GM06990 (cell line): ENCODE measurements around the gene ZNF614.
"Not testable (repeated sequence)": the region's sequence is repeated elsewhere in the genome, so short reads cannot be mapped to it uniquely, and the experiment has no call there.

ENCODE experiments used
- DNase-seq: peaks from one replicate; pipeline ENCODE4 v3.0.0-alpha.2; 2011; ENCODE audit not compliant: insufficient read length; ENCODE audit errors: extremely low read depth
- H3K27me3 ChIP-seq: replicated peaks from 2 replicates; pipeline ENCODE4 v1.6.0; 2011; ENCODE audit warnings: low read length; ENCODE audit not compliant: control insufficient read depth, insufficient read depth
- H3K36me3 ChIP-seq: 2 replicates; pipeline ENCODE4 v1.5.1; 2011; ENCODE audit warnings: low read length; ENCODE audit not compliant: control insufficient read depth, insufficient read depth
- H3K4me3 ChIP-seq: replicated peaks from 2 replicates; pipeline ENCODE4 v1.5.1; 2011; ENCODE audit warnings: low read depth, mild to moderate bottlenecking, control low read depth, low read length
- TF ChIP-seq, protein P1 (sequence below): IDR thresholded peaks from 2 replicates; pipeline ENCODE4 v1.5.1; 2011; ENCODE audit warnings: low read length, control low read depth, mild to moderate bottlenecking, inconsistent platforms; ENCODE audit not compliant: insufficient read depth, poor library complexity, severe bottlenecking

The ZNF614 gene

DNA sequence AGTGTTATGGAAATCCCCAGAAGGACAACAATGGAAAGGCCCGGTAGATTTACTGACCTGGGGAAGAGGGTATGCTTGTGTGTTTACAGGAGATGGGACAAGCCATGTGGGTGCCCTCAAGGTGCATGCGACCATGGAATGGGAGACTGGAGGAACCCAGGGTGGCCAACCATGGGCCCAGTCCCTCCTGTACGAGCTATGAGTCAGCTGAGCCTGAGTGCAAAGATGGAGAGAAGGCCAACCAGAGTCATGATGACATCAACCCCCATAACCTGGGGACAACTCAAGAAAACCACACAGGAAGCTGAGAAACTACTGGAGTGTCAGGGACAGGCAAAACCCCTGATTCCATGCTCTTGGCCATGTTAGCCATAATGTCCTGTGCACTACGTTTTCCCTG lies 49.3 kb downstream of the ZNF614 start:
- no peak for DNase-seq
- TF ChIP-seq, protein P1, sequence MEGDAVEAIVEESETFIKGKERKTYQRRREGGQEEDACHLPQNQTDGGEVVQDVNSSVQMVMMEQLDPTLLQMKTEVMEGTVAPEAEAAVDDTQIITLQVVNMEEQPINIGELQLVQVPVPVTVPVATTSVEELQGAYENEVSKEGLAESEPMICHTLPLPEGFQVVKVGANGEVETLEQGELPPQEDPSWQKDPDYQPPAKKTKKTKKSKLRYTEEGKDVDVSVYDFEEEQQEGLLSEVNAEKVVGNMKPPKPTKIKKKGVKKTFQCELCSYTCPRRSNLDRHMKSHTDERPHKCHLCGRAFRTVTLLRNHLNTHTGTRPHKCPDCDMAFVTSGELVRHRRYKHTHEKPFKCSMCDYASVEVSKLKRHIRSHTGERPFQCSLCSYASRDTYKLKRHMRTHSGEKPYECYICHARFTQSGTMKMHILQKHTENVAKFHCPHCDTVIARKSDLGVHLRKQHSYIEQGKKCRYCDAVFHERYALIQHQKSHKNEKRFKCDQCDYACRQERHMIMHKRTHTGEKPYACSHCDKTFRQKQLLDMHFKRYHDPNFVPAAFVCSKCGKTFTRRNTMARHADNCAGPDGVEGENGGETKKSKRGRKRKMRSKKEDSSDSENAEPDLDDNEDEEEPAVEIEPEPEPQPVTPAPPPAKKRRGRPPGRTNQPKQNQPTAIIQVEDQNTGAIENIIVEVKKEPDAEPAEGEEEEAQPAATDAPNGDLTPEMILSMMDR = no peak
- Histone ChIP-seq H3K27me3 (no peaks in the 10 kb centered on the region), H3K36me3 (no peaks in the 10 kb centered on the region), H3K4me3 (no peak overlapping the region)

DNA sequence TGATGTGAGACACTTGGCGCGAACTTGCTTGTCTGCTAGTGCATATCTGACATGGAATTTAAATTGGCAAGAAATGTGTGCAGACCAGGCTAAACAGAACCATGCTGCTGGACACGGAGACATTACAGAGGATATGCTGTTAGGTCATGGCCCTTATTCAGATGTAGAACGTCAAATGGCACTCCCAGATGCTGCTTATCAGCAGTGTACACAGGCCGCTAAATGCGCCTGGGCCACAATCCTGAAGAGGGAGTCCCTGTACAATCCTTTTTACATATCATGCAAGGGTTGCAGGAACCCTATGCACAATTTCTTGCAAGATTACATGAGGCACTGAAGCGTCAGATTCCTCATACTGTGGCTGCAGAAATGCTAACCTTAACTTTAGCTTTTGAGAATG lies 50.8 kb downstream of the ZNF614 start:
- DNase-seq = no peak
- Histone ChIP-seq H3K4me3 (no peak overlapping the region), H3K27me3 (no peaks in the 10 kb centered on the region), H3K36me3 (peaks cover 3% of the 10 kb centered on the region; the same call in 1 of the 2 replicates)
- TF ChIP-seq, protein P1 = no peak

DNA sequence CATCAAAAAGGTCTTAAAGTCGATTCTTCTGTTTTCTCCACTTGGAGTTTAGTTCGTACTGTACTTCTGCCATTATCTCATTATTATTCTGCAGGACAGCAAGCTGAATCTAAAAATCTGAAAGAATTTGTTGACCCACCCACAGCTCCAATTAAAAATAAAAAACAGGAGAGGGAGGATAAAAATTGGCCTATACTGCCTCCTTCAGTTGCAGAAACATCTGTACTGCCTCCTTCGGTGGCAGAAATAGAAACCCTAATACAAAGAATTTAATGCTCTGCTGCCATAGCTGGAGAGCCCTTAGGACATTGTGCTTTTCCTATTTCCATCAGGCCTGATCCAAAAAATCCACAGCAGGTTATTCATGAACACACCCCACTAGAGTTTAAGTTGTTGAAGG lies 51.3 kb downstream of the ZNF614 start:
- peaks cover 3% of the 10 kb centered on the region; the same call in 1 of the 2 replicates for H3K36me3 ChIP-seq
- TF ChIP-seq, protein P1 = no peak
- H3K4me3 ChIP-seq = no peak overlapping the region

DNA sequence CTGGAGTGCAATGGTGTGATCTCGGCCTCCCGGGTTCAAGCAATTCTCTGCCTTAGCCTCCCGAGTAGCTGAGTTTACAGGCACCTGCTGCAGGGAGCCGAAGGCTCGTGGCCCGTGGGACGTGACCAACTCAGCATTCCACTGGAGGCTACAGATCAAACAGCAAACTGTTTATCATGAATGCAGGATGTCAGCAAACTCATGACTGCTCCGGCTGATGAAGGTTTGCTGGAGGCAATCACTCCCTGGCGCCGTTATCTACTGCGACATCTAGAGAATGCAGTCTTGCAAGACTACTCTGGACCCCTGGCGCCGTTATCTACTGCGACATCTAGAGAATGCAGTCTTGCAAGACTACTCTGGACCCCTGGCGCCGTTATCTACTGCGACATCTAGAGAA lies 52.4 kb downstream of the ZNF614 start:
- not testable (repeated sequence) for H3K36me3 ChIP-seq, H3K4me3 ChIP-seq, H3K27me3 ChIP-seq, DNase-seq

More for the DNA sequence above, 51.3 kb downstream of the ZNF614 start:
- no peaks in the 10 kb centered on the region for H3K27me3 ChIP-seq
- DNase-seq = no peak

DNA sequence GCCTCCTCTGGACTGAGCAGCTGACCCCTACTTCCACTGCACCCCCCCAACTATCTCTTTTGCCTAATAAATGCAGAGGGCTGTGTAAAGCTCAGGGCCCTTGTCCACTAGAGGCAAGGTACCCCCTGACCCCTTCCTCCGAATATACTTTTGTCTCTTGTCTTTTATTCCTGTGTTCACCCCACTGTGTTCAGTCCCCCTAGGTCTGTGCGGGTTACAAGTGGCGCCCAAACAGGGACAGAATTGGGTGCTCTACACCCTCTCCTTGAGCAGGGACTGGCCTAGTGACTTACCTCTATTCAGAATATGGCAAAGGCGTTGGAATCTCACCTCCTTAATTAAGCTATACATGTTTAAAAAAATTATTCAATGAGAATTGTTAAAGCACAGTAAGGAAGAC lies 56.6 kb downstream of the ZNF614 start:
- peaks cover 13% of the 10 kb centered on the region for H3K36me3 ChIP-seq
- no peaks in the 10 kb centered on the region for H3K27me3 ChIP-seq
- TF ChIP-seq, protein P1 = no peak
- H3K4me3 ChIP-seq = no peak overlapping the region
- DNase-seq = no peak

DNA sequence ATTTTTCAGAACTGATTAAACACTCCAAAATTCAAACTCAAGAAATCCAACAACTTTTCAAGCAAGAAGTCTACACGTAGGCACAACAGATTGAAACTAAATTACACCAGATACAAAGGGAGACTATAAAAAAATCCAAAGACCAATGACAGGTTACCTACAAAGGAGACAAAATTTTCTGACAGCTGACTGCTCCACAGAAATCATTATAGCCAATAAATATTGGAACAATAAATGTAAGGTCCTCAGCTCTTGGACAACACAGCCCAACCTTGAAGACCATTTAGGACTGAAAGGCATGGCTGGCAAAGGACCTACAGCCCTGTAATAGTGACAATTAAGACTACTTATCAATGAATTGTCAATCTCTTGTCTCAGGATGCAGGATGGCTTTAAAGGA lies 57.5 kb downstream of the ZNF614 start:
- Histone ChIP-seq H3K27me3 (no peaks in the 10 kb centered on the region), H3K36me3 (peaks cover 15% of the 10 kb centered on the region), H3K4me3 (no peak overlapping the region)
- DNase-seq = no peak
- TF ChIP-seq, protein P1 = no peak
